Neural cell (in vitro differentiated cells): ENCODE results near the gene REC8. TPM values are rescaled to one million over a fixed set of nuclear protein-coding genes. Genes with fewer than 3 reads are reported as not detected.

Source experiments
- H2AFZ ChIP-seq: fragments of 200-600, 300-800 bp; sonication (generic), shearing (Covaris generic); 2 replicates; pipeline ENCODE4 v1.6.0; 2014; ENCODE audit warnings: low read depth, mild to moderate bottlenecking, antibody characterized with exemption, low read length, moderate library complexity
- H3F3A ChIP-seq: fragments of 200-600 bp; shearing (Covaris generic); 2 replicates; pipeline ENCODE4 v1.6.1; 2016; ENCODE audit warnings: mild to moderate bottlenecking, moderate library complexity, mixed read lengths, antibody characterized with exemption, low read length; ENCODE audit not compliant: insufficient read depth, poor library complexity, severe bottlenecking
- H3K27ac ChIP-seq: fragments of 200-600, 300-800 bp; sonication (generic), shearing (Covaris generic); 2 replicates; pipeline ENCODE4 v1.5.1; 2014; ENCODE audit warnings: mild to moderate bottlenecking, low read length, moderate library complexity
- H3K27me3 ChIP-seq: fragments of 300-800, 200-600 bp; sonication (generic), shearing (Covaris generic); 2 replicates; pipeline ENCODE4 v1.6.0; 2014; ENCODE audit warnings: mild to moderate bottlenecking, low read depth, low read length, moderate library complexity; ENCODE audit not compliant: insufficient read depth
- H3K36me3 ChIP-seq: fragments of 300-800, 200-600 bp; sonication (generic), shearing (Covaris generic); 2 replicates; pipeline ENCODE4 v1.5.1; 2014; ENCODE audit warnings: mild to moderate bottlenecking, antibody characterized with exemption, low read length, moderate library complexity; ENCODE audit not compliant: insufficient read depth
- H3K4me2 ChIP-seq: fragments of 300-800, 200-600 bp; sonication (generic), shearing (Covaris generic); 2 replicates; pipeline ENCODE4 v1.6.0; 2014; ENCODE audit warnings: mild to moderate bottlenecking, low read length
- H3K4me3 ChIP-seq: fragments of 300-800, 200-600 bp; sonication (generic), shearing (Covaris generic); 2 replicates; pipeline ENCODE4 v1.5.1; 2014; ENCODE audit warnings: mild to moderate bottlenecking, low read length, moderate library complexity
- H3K79me2 ChIP-seq: fragments of 200-600 bp; shearing (Covaris generic); replicated peaks from 2 replicates; pipeline ENCODE4 v1.6.0; 2014; ENCODE audit warnings: mild to moderate bottlenecking, low read length, moderate library complexity; ENCODE audit not compliant: insufficient read depth
- H3K9ac ChIP-seq: fragments of 300-800, 200-600 bp; sonication (generic), shearing (Covaris generic); 2 replicates; pipeline ENCODE4 v1.6.1; 2016; ENCODE audit warnings: mild to moderate bottlenecking, low read length, mixed read lengths
- H3K9me2 ChIP-seq: fragments of 200-600 bp; shearing (Covaris generic); 2 replicates; pipeline ENCODE4 v1.6.1; 2016; ENCODE audit warnings: mild to moderate bottlenecking, low read length, mixed read lengths; ENCODE audit not compliant: insufficient read depth
- H3K9me3 ChIP-seq: fragments of 200-600, 300-800 bp; sonication (generic), shearing (Covaris generic); 2 replicates; pipeline ENCODE4 v1.6.1; 2016; ENCODE audit warnings: mild to moderate bottlenecking, mixed run types, low read length, moderate library complexity, mixed read lengths
- H4K20me1 ChIP-seq: fragments of 200-600 bp; shearing (Covaris generic); 2 replicates; pipeline ENCODE4 v1.6.1; 2016; ENCODE audit warnings: mild to moderate bottlenecking, mixed run types; ENCODE audit not compliant: insufficient read depth
- CTCF ChIP-seq: fragments of 450-650 bp; IDR thresholded peaks from 2 replicates; pipeline ENCODE4 v1.5.1; 2014; ENCODE audit warnings: antibody characterized with exemption, mild to moderate bottlenecking, moderate library complexity; ENCODE audit not compliant: poor library complexity, severe bottlenecking
- EP300 ChIP-seq: fragments of 450-650 bp; conservative IDR thresholded peaks from 2 replicates; pipeline ENCODE4 v1.6.1; 2014; ENCODE audit warnings: antibody characterized with exemption, mild to moderate bottlenecking, moderate library complexity; ENCODE audit not compliant: poor library complexity, severe bottlenecking
- EZH2 ChIP-seq: fragments of 200-600, 300-800 bp; shearing (Covaris generic), sonication (generic); IDR thresholded peaks from 2 replicates; pipeline ENCODE4 v1.6.1; 2014; ENCODE audit warnings: antibody characterized with exemption, low read length, borderline replicate concordance, mild to moderate bottlenecking; ENCODE audit not compliant: insufficient read depth, poor library complexity, severe bottlenecking
- MXI1 ChIP-seq: fragments of 450-650 bp; conservative IDR thresholded peaks from 2 replicates; pipeline ENCODE4 v1.6.1; 2014; ENCODE audit warnings: antibody characterized with exemption, mild to moderate bottlenecking; ENCODE audit not compliant: poor library complexity, severe bottlenecking
- POLR2AphosphoS5 ChIP-seq: IDR thresholded peaks from 2 replicates; pipeline ENCODE4 v1.6.1; 2012
- RAD21 ChIP-seq: fragments of 450-650 bp; conservative IDR thresholded peaks from 2 replicates; pipeline ENCODE4 v1.6.1; 2014; ENCODE audit warnings: antibody characterized with exemption, mild to moderate bottlenecking, moderate library complexity
- REST ChIP-seq: IDR thresholded peaks from 2 replicates; pipeline ENCODE4 v1.6.1; 2012; ENCODE audit warnings: borderline replicate concordance
- SMC3 ChIP-seq: fragments of 450-650 bp; conservative IDR thresholded peaks from 2 replicates; pipeline ENCODE4 v1.6.1; 2014; ENCODE audit warnings: antibody characterized with exemption, mild to moderate bottlenecking, moderate library complexity; ENCODE audit not compliant: poor library complexity
- TAF1 ChIP-seq: IDR thresholded peaks from 2 replicates; pipeline ENCODE4 v1.6.1; 2012; ENCODE audit warnings: low read depth
- polyA plus RNA-seq: library from polyadenylated mRNA; depleted of rRNA; stranded (reverse); fragments of >200 nt; gene quantifications from 2 replicates; pipeline ENCODE4 v1.2.3, GENCODE V29; 2014

Gene REC8
- polyA plus RNA-seq, 1 donor from 2014 or later = 18.5 TPM

GRCh38 chr14:24151404-24152080, 20.3 kb upstream of the REC8 start:
- Histone ChIP-seq H3K27ac (no peak overlapping the region), H3K36me3 (no peaks in the 10 kb centered on the region)
- TF ChIP-seq POLR2AphosphoS5 = no peak
- no peak for TF ChIP-seq EZH2
- TF ChIP-seq REST = no peak
- TF ChIP-seq TAF1 = no peak
- TF ChIP-seq SMC3 = no peak
- no peak for TF ChIP-seq RAD21

GRCh38 chr14:24155100-24155499, 16.8 kb upstream of the REC8 start:
- H3K79me2 ChIP-seq = no peaks in the 10 kb centered on the region
- H3K9me2 ChIP-seq = no peaks in the 10 kb centered on the region
- no peak overlapping the region for H3K4me3 ChIP-seq
- H3F3A ChIP-seq = no peaks in the 10 kb centered on the region
- TF ChIP-seq TAF1 = no peak
- no peak for TF ChIP-seq POLR2AphosphoS5
- TF ChIP-seq EZH2 = no peak
- no peak for TF ChIP-seq REST
- TF ChIP-seq RAD21 = no peak
- TF ChIP-seq SMC3 = no peak
- TF ChIP-seq EP300 = no peak
- no peak for TF ChIP-seq CTCF
- TF ChIP-seq MXI1 = no peak
- H3K4me2 ChIP-seq = no peak overlapping the region
- H3K27ac ChIP-seq = no peak overlapping the region
- no peak overlapping the region for H2AFZ ChIP-seq
- H4K20me1 ChIP-seq = no peaks in the 10 kb centered on the region
- H3K27me3 ChIP-seq = no peaks in the 10 kb centered on the region
- H3K36me3 ChIP-seq = no peaks in the 10 kb centered on the region
- no peak overlapping the region for H3K9ac ChIP-seq
- no peaks in the 10 kb centered on the region for H3K9me3 ChIP-seq

More at GRCh38 chr14:24151404-24152080, 20.3 kb upstream of the REC8 start:
- Histone ChIP-seq H3K79me2 (peaks cover 9% of the 10 kb centered on the region), H2AFZ (no peak overlapping the region), H3F3A (no peaks in the 10 kb centered on the region), H3K9ac (no peak overlapping the region), H3K27me3 (no peaks in the 10 kb centered on the region), H4K20me1 (no peaks in the 10 kb centered on the region), H3K4me3 (no peak overlapping the region), H3K4me2 (no peak overlapping the region), H3K9me2 (no peaks in the 10 kb centered on the region), H3K9me3 (no peaks in the 10 kb centered on the region)
